ENCODE data around the gene IL5.
"Not testable (repeated sequence)": the region's sequence is repeated elsewhere in the genome, so short reads cannot be mapped to it uniquely, and the experiment has no call there.

IL5 gene

GRCh38 chr5:132525299-132525724, 18.0 kb downstream of the IL5 start:
- TF ChIP-seq CTCF (IDR thresholded peaks at IDR 0.05; ENCODE audit: borderline replicate concordance, control extremely low read depth, extremely low read depth, insufficient read depth, missing control alignments) = no peak
- in situ Hi-C loops (cut with MboI; ENCODE audit: low sequenced_read_pairs, unreplicated experiment) = loop anchor here (10.0 kb wide), 1 partner anchor 289 kb away; the partner anchor contains the start of gene SOWAHA
- DNase-seq (ENCODE audit: low spot score) = peak; percentile 50

DNA sequence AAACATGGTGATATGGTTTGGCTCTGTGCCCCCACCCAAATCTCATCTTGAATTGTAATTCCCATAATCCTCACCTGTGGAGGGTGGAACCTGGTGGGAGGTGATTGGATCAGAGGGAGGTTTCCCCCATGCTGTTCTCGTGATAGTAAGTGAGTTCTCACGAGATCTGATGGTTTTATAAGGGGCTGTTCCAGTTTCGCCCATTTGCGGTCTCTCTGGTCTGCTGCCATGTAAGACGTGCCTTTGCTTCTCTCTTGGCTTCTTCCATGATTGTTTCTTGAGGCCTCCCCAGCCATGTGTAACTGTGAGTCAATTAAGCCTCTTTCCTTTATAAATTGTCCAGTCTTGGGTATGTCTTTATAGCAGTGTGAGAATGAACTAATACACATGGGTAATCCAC, 18.4 kb downstream of the IL5 start:
- DNase-seq (ENCODE audit: low spot score) = not testable (repeated sequence)
- in situ Hi-C loops (cut with MboI; ENCODE audit: low sequenced_read_pairs, unreplicated experiment) = loop anchor here (10.0 kb wide), 1 partner anchor 290 kb away; the partner anchor contains the start of gene SOWAHA

DNA sequence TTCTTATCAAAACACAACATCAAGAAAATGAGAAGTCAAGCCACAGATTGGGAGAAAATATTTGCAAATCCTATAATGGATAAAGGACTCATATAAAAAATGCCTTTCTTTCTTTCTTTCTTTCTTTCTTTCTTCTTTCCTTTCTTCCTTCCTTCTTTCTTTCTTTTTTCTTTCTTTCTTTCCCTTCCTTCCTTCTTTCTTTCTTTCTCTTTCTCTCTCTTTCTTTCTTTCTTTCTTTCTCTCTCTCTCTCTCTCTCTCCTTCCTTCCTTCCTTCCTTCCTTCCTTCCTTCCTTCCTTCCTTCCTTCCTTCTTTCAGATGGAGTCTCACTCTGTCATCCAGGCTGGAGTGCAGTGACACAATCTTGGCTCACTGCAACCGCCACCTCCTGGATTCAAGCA, 21.3 kb downstream of the IL5 start:
- in situ Hi-C loops (cut with MboI; ENCODE audit: low sequenced_read_pairs, unreplicated experiment) = loop anchor here (10.0 kb wide), 1 partner anchor 293 kb away; the partner anchor contains the start of gene SOWAHA
- DNase-seq (ENCODE audit: low spot score) = not testable (repeated sequence)

DNA sequence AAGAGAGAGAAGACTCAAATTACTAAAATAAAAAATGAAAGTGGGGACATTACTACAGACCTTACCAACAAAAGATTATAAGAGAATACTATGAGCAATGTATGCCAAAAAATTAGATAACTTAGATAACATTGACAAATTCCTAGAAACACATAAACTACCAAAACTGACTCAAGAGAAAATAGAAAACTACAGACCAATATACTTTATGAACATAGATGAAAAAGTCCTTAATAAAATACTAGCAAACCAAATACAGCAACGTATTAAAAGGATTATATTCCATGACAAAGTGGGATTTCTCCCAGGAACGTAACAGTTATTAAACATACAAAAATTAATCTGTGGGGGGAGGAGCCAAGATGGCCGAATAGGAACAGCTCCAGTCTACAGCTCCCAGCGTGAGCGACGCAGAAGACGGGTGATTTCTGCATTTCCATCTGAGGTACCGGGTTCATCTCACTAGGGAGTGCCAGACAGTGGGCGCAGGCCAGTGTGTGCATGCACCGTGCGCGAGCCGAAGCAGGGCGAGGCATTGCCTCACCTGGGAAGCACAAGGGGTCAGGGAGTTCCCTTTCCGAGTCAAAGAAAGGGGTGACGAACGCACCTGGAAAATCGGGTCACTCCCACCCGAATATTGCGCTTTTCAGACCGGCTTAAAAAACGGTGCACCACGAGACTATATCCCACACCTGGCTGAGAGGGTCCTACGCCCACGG, 29.5 kb downstream of the IL5 start:
- in situ Hi-C loops (cut with MboI; ENCODE audit: low sequenced_read_pairs, unreplicated experiment); DNase-seq (ENCODE audit: low spot score): not testable (repeated sequence)

- in situ Hi-C loops (cut with MboI; ENCODE audit: low sequenced_read_pairs, unreplicated experiment) = no loop called here
- no peak for DNase-seq (ENCODE audit: low spot score)
- no peak for TF ChIP-seq CTCF (IDR thresholded peaks at IDR 0.05; ENCODE audit: borderline replicate concordance, control extremely low read depth, extremely low read depth, insufficient read depth, missing control alignments)
These were observed 33.2 kb downstream of the IL5 start for GRCh38 chr5:132510076-132510475.

DNA sequence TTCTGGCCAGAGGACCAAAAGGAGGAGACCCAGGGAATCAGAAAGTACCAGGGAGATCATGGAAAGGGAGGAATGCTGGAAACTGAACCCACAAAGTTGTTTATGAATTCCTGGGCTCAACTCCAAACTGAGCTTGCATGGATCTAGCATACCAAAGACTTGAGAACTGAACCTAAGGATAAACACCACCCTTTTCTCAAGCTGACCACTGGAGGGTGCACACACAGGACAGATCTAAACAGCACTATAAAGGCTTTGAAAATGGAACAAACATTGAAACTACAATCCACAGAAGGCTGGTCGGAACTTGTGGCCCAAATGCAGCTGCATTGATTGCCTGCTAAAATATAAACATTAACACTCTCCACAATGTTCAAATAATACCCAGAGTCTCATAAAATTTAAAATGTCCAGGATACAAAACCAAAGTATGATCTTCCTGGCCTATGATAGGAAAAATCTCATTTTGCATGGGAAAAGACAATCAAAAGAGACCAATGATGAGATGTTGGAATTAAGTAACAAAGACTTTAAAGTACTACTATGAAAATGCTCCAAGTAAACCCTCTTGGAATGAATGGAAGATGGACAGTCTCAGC, 37.1 kb downstream of the IL5 start:
- TF ChIP-seq CTCF (IDR thresholded peaks at IDR 0.05; ENCODE audit: borderline replicate concordance, control extremely low read depth, extremely low read depth, insufficient read depth, missing control alignments) = peak; percentile 52
- in situ Hi-C loops (cut with MboI; ENCODE audit: low sequenced_read_pairs, unreplicated experiment) = no loop called here
- DNase-seq (ENCODE audit: low spot score) = peak; percentile 63

GRCh38 chr5:132505641-132506040, 37.7 kb downstream of the IL5 start:
- no peak for TF ChIP-seq CTCF (IDR thresholded peaks at IDR 0.05; ENCODE audit: borderline replicate concordance, control extremely low read depth, extremely low read depth, insufficient read depth, missing control alignments)
- in situ Hi-C loops (cut with MboI; ENCODE audit: low sequenced_read_pairs, unreplicated experiment) = no loop called here
- no peak for DNase-seq (ENCODE audit: low spot score)

GRCh38 chr5:132504746-132505145, 38.6 kb downstream of the IL5 start:
- in situ Hi-C loops (cut with MboI; ENCODE audit: low sequenced_read_pairs, unreplicated experiment) = no loop called here
- DNase-seq (ENCODE audit: low spot score) = no peak
- TF ChIP-seq CTCF (IDR thresholded peaks at IDR 0.05; ENCODE audit: borderline replicate concordance, control extremely low read depth, extremely low read depth, insufficient read depth, missing control alignments) = no peak

All from GM13976 (cell line).